Activated T-helper 2 cell treated with anti-CD3 and anti-CD28 coated beads, Interferon-gamma antibody, Interleukin-2, Interleukin-4, amounts not matched to agents 10 μg/mL and 5 μg/mL and 100 μg/mL, durations not matched to agents 14 hours and 24 hours and 36 hours (primary cell): ENCODE measurements around the gene CSNK1D. TPM values are rescaled to one million over a fixed set of nuclear protein-coding genes. Genes with fewer than 3 reads are reported as not detected.
"Not testable (repeated sequence)": the region's sequence is repeated elsewhere in the genome, so short reads cannot be mapped to it uniquely, and the experiment has no call there.

Source experiments
- DNase-seq: peaks from one replicate; pipeline ENCODE4 v3.0.0; 2021; ENCODE audit warnings: low spot score
- H3K27ac Mint-ChIP-seq: one replicate; pipeline ENCODE4 v1.8.0; 2021; ENCODE audit warnings: mixed read lengths
- H3K27me3 Mint-ChIP-seq: one replicate; pipeline ENCODE4 v1.8.0; 2021; ENCODE audit warnings: low read depth, mixed read lengths
- H3K36me3 Mint-ChIP-seq: one replicate; pipeline ENCODE4 v1.8.0; 2021; ENCODE audit warnings: low read depth, mixed read lengths
- H3K4me1 Mint-ChIP-seq: one replicate; pipeline ENCODE4 v1.8.0; 2021; ENCODE audit warnings: low read depth, mixed read lengths
- H3K4me3 Mint-ChIP-seq: one replicate; pipeline ENCODE4 v1.8.0; 2021; ENCODE audit warnings: low read depth, mild to moderate bottlenecking, moderate library complexity, mixed read lengths
- H3K9me3 Mint-ChIP-seq: one replicate; pipeline ENCODE4 v1.8.0; 2021; ENCODE audit warnings: mixed read lengths
- intact Hi-C: fragments of 100-400 bp; cut with micrococcal nuclease; formaldehyde crosslinking; loops from one replicate; pipeline ENCODE4 v1.15.1; 2023
- total RNA-seq: library from RNA; stranded (reverse); gene quantifications from 2 replicates; pipeline ENCODE4 v1.2.3, GENCODE V29; 2022

The CSNK1D gene
- total RNA-seq, 1 donor from 2014 or later = 151 TPM

GRCh38 chr17:82256242-82256885, 17.1 kb downstream of the CSNK1D start:
- intact Hi-C loops = no loop called here
- no peak overlapping the region for H3K27ac Mint-ChIP-seq
- DNase-seq = no peak
- H3K36me3 Mint-ChIP-seq = peaks cover 80% of the 10 kb centered on the region
- H3K4me1 Mint-ChIP-seq = peaks cover 8% of the 10 kb centered on the region
- H3K27me3 Mint-ChIP-seq = no peaks in the 10 kb centered on the region
- no peak overlapping the region for H3K4me3 Mint-ChIP-seq
- H3K9me3 Mint-ChIP-seq = no peaks in the 10 kb centered on the region

GRCh38 chr17:82255402-82255972, 18.0 kb downstream of the CSNK1D start:
- H3K36me3 Mint-ChIP-seq = peaks cover 76% of the 10 kb centered on the region
- no peak for DNase-seq
- H3K27ac Mint-ChIP-seq = no peak overlapping the region
- no peaks in the 10 kb centered on the region for H3K27me3 Mint-ChIP-seq
- intact Hi-C loops = no loop called here
- H3K4me1 Mint-ChIP-seq = peaks cover 8% of the 10 kb centered on the region
- H3K9me3 Mint-ChIP-seq = no peaks in the 10 kb centered on the region
- no peak overlapping the region for H3K4me3 Mint-ChIP-seq

GRCh38 chr17:82254746-82255145, 18.8 kb downstream of the CSNK1D start:
- H3K27me3 Mint-ChIP-seq, H3K4me3 Mint-ChIP-seq, H3K27ac Mint-ChIP-seq, H3K4me1 Mint-ChIP-seq, DNase-seq, H3K9me3 Mint-ChIP-seq, intact Hi-C loops: not testable (repeated sequence)
- peaks cover 70% of the 10 kb centered on the region for H3K36me3 Mint-ChIP-seq

- peaks cover 66% of the 10 kb centered on the region for H3K36me3 Mint-ChIP-seq
- intact Hi-C loops, H3K9me3 Mint-ChIP-seq, H3K4me1 Mint-ChIP-seq, H3K27me3 Mint-ChIP-seq, H3K27ac Mint-ChIP-seq, DNase-seq, H3K4me3 Mint-ChIP-seq: not testable (repeated sequence)
Observed at GRCh38 chr17:82254096-82254495, 19.4 kb downstream of the CSNK1D start.

GRCh38 chr17:82253179-82253544, 20.3 kb downstream of the CSNK1D start:
- H3K36me3 Mint-ChIP-seq = peaks cover 66% of the 10 kb centered on the region
- no peaks in the 10 kb centered on the region for H3K9me3 Mint-ChIP-seq
- H3K27ac Mint-ChIP-seq = no peak overlapping the region
- H3K4me3 Mint-ChIP-seq = no peak overlapping the region
- no peak for DNase-seq
- H3K27me3 Mint-ChIP-seq = no peaks in the 10 kb centered on the region
- intact Hi-C loops = no loop called here
- H3K4me1 Mint-ChIP-seq = peaks cover 6% of the 10 kb centered on the region

- Mint-ChIP-seq H3K27ac (no peak overlapping the region), H3K9me3 (no peaks in the 10 kb centered on the region), H3K4me1 (peaks cover 9% of the 10 kb centered on the region), H3K4me3 (no peak overlapping the region), H3K27me3 (no peaks in the 10 kb centered on the region), H3K36me3 (peaks cover 69% of the 10 kb centered on the region)
- intact Hi-C loops = no loop called here
- no peak for DNase-seq
Observed at GRCh38 chr17:82252511-82253178, 20.9 kb downstream of the CSNK1D start.

GRCh38 chr17:82250868-82251500, 22.5 kb downstream of the CSNK1D start:
- Mint-ChIP-seq H3K36me3 (peaks cover 70% of the 10 kb centered on the region), H3K4me1 (peaks cover 5% of the 10 kb centered on the region), H3K9me3 (no peaks in the 10 kb centered on the region), H3K27ac (no peak overlapping the region), H3K4me3 (no peak overlapping the region), H3K27me3 (no peaks in the 10 kb centered on the region)
- no peak for DNase-seq
- intact Hi-C loops = no loop called here

GRCh38 chr17:82249896-82250581, 23.5 kb downstream of the CSNK1D start:
- peaks cover 6% of the 10 kb centered on the region for H3K4me1 Mint-ChIP-seq
- no peak for DNase-seq
- intact Hi-C loops = no loop called here
- H3K4me3 Mint-ChIP-seq = no peak overlapping the region
- peaks cover 71% of the 10 kb centered on the region for H3K36me3 Mint-ChIP-seq
- H3K27ac Mint-ChIP-seq = no peak overlapping the region
- no peaks in the 10 kb centered on the region for H3K9me3 Mint-ChIP-seq
- H3K27me3 Mint-ChIP-seq = no peaks in the 10 kb centered on the region

GRCh38 chr17:82248815-82249674, 24.5 kb downstream of the CSNK1D start:
- Mint-ChIP-seq H3K36me3 (peaks cover 81% of the 10 kb centered on the region), H3K9me3 (no peaks in the 10 kb centered on the region), H3K27me3 (no peaks in the 10 kb centered on the region), H3K4me1 (peaks cover 6% of the 10 kb centered on the region), H3K4me3 (no peak overlapping the region), H3K27ac (no peak overlapping the region)
- DNase-seq = no peak
- intact Hi-C loops = no loop called here

- no peak overlapping the region for H3K4me3 Mint-ChIP-seq
- peaks cover 80% of the 10 kb centered on the region for H3K36me3 Mint-ChIP-seq
- H3K9me3 Mint-ChIP-seq = no peaks in the 10 kb centered on the region
- intact Hi-C loops = no loop called here
- H3K27ac Mint-ChIP-seq = no peak overlapping the region
- no peak for DNase-seq
- no peaks in the 10 kb centered on the region for H3K27me3 Mint-ChIP-seq
- H3K4me1 Mint-ChIP-seq = peaks cover 6% of the 10 kb centered on the region
Observed at GRCh38 chr17:82247856-82248671, 25.4 kb downstream of the CSNK1D start.

- Mint-ChIP-seq H3K4me1 (peaks cover 6% of the 10 kb centered on the region), H3K27ac (no peak overlapping the region), H3K9me3 (no peaks in the 10 kb centered on the region), H3K36me3 (peaks cover 79% of the 10 kb centered on the region), H3K27me3 (no peaks in the 10 kb centered on the region), H3K4me3 (no peak overlapping the region)
- no peak for DNase-seq
- intact Hi-C loops = no loop called here
Observed at GRCh38 chr17:82247182-82247823, 26.2 kb downstream of the CSNK1D start.
